Activated CD4-positive, alpha-beta T cell treated with anti-CD3 and anti-CD28 coated beads, Interleukin-2, amount 50 U/mL, for 24 hours (primary cell): ENCODE results near the gene ADORA2A.
"Not testable (repeated sequence)": the region's sequence is repeated elsewhere in the genome, so short reads cannot be mapped to it uniquely, and the experiment has no call there.

ENCODE experiments used
- DNase-seq, 2 donors: peaks; one replicate each; pipeline ENCODE4 v3.0.0-alpha.2; 2020; ENCODE audit warnings: low read depth in 1 of 2, low spot score in 1 of 2

The ADORA2A gene

GRCh38 chr22:24482998-24483397 lies 55.6 kb downstream of the ADORA2A start:
- no peak for DNase-seq

GRCh38 chr22:24483976-24484545 lies 56.7 kb downstream of the ADORA2A start:
- no peak for DNase-seq

GRCh38 chr22:24485170-24485569 lies 57.8 kb downstream of the ADORA2A start:
- DNase-seq = no peak

GRCh38 chr22:24485608-24486007 lies 58.2 kb downstream of the ADORA2A start:
- DNase-seq = no peak

GRCh38 chr22:24486501-24486921 lies 59.1 kb downstream of the ADORA2A start:
- peak in 1 of 2 donors; percentile 5 for DNase-seq

GRCh38 chr22:24489011-24489410 lies 61.6 kb downstream of the ADORA2A start:
- DNase-seq = no peak

GRCh38 chr22:24489434-24489833 lies 62.0 kb downstream of the ADORA2A start:
- DNase-seq = not testable (repeated sequence)
